ENCODE results near the gene SHBG. TPM values are rescaled to one million over a fixed set of nuclear protein-coding genes. Genes with fewer than 3 reads are reported as not detected.

Gene SHBG
- total and polyA plus RNA-seq, 2 of the 4 experiments (the other 2 are of a cell fraction): 0.36 to 0.38 TPM

- Histone ChIP-seq H4K20me1 (ENCODE audit: insufficient read depth, low read length) (no peaks in the 10 kb centered on the region), H2AFZ (replicated peaks; ENCODE audit: low read length, poor library complexity) (no peak overlapping the region), H4K91ac (ENCODE audit: insufficient read depth, low read depth, low read length) (no peak overlapping the region), H3K9ac (ENCODE audit: low read depth, low read length) (peak overlapping the region; percentile 98; the same call in 1 of the 2 replicates), H2BK20ac (ENCODE audit: low read depth, low read length) (no peak overlapping the region), H3K4ac (ENCODE audit: low read depth, low read length) (no peak overlapping the region), H3K4me1 (ENCODE audit: control insufficient read depth, insufficient read depth, low read length) (peaks cover 4% of the 10 kb centered on the region; the same call in 1 of the 2 replicates), H3K36me3 (ENCODE audit: control insufficient read depth, insufficient read depth, low read length) (peaks cover 4% of the 10 kb centered on the region), H4K8ac (ENCODE audit: low read depth in 2 of 2, low read length in 2 of 2) (no peak overlapping the region), H2AK5ac (ENCODE audit: low read depth, low read length) (peak overlapping the region; percentile 2; the same call in 1 of the 2 replicates), H2BK5ac (ENCODE audit: low read depth, low read length, poor library complexity, severe bottlenecking) (no peak overlapping the region), H3K23ac (ENCODE audit: low read depth, low read length) (0 out of 2 replicates have a peak overlapping the region, but pooled peaks have one; percentile 1), H4K5ac (ENCODE audit: low read depth, low read length) (no peak overlapping the region), H3K27ac (ENCODE audit: insufficient read depth, low read length) (no peak overlapping the region), H3K4me2 (ENCODE audit: low read depth, low read length) (peak overlapping the region; percentile 91; the same call in 1 of the 2 replicates), H3K9me1 (ENCODE audit: insufficient read depth, low read length) (no peaks in the 10 kb centered on the region), H3K27me3 (ENCODE audit: control insufficient read depth, insufficient read depth, low read length) (no peaks in the 10 kb centered on the region), H3K4me3 (ENCODE audit: insufficient read depth, low read depth, low read length) (no peak overlapping the region), H3K56ac (ENCODE audit: extremely low read depth, insufficient read depth, low read length) (no peak overlapping the region), H3K18ac (ENCODE audit: low read depth, low read length) (no peak overlapping the region), H2BK15ac (ENCODE audit: low read depth, low read length) (no peak overlapping the region), H2BK120ac (ENCODE audit: low read depth, low read length) (no peak overlapping the region), H3K14ac (replicated peaks; ENCODE audit: low read depth, low read length) (no peak overlapping the region; the same call in 1 of the 2 replicates), H3K79me1 (ENCODE audit: low read depth in 1 of 2, low read length in 2 of 2) (peaks cover 6 to 12% of the 10 kb centered on the region in 2 experiments), H2AK9ac (replicated peaks; ENCODE audit: low read depth, low read length, poor library complexity) (no peak overlapping the region), H3K9me3 (ENCODE audit: control insufficient read depth, insufficient read depth, low read length) (no peaks in the 10 kb centered on the region)
- in situ Hi-C loops (cut with MboI; ENCODE audit: low sequenced_read_pairs): no loop called here
- dilution Hi-C loops (cut with HindIII; ENCODE audit: low sequenced_read_pairs, unreplicated experiment): no loop called here
- intact Hi-C loops (cut with micrococcal nuclease): no loop called here
- TF ChIP-seq BHLHE40 (IDR thresholded peaks at IDR 0.05; ENCODE audit: low read depth, low read length) (no peak), CEBPB (IDR thresholded peaks at IDR 0.05; ENCODE audit: low read depth, low read length) (no peak), MXI1 (IDR thresholded peaks at IDR 0.05; ENCODE audit: borderline replicate concordance, low read depth, low read length) (no peak), MAFK (IDR thresholded peaks at IDR 0.05; ENCODE audit: low read depth, low read length) (no peak), NFE2L2 (IDR thresholded peaks at IDR 0.05; ENCODE audit: low read depth, low read length) (no peak), RFX5 (IDR thresholded peaks at IDR 0.05; ENCODE audit: low read depth, low read length) (no peak)
- POLR2A ChIA-PET (ENCODE audit: unreplicated experiment): no interaction called here
- DNase-seq: no peak
- WGBS, 2 experiments (ENCODE audit: extremely low coverage in 2 of 2, insufficient read length in 1 of 2): 94% methylated on average over 4 of the region's 7 CpGs; no CpG with 5 or more reads in 1 of the 2 experiments
- CTCF ChIA-PET: interaction anchor here (0.7 kb wide), 1 partner anchor 61 kb away, joined by 3 read pairs; the partner anchor contains the start of gene TP53
- no TSS peak for BruUV-seq (replicated peaks)
- no peak for ATAC-seq (ENCODE audit: low read depth)
These were observed 3.6 kb upstream of the SHBG start for GRCh38 chr17:7626307-7626706.
